GM21423 (cell line): ENCODE results near the gene CACUL1.
"Not testable (repeated sequence)": the region's sequence is repeated elsewhere in the genome, so short reads cannot be mapped to it uniquely, and the experiment has no call there.

Experiments used
- ATAC-seq: cut with Tn5 transposase; IDR thresholded peaks from one replicate; pipeline ENCODE4 v1.9.1; 2021; ENCODE audit warnings: mild to moderate bottlenecking, moderate library complexity; ENCODE audit not compliant: unreplicated experiment

Gene CACUL1

DNA sequence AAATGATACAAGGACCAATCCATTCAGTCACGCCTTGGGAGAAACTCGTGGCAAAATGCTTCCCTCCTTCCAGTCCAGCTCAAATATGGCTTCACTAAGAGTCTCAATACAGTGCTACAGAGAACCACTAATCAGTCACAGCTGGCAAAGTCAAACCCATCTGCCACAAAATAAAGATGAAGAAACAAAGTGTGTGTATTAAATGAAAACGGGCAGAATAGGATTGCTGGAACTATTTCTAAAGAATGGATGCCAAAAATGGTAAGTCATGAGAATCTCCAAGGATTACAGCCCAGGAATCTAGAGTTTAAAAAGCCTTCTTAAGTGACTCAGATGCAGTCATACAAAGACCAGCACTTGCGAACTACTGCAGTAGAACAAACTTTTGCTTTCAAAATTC, 61.9 kb downstream of the CACUL1 start:
- ATAC-seq: no peak

DNA sequence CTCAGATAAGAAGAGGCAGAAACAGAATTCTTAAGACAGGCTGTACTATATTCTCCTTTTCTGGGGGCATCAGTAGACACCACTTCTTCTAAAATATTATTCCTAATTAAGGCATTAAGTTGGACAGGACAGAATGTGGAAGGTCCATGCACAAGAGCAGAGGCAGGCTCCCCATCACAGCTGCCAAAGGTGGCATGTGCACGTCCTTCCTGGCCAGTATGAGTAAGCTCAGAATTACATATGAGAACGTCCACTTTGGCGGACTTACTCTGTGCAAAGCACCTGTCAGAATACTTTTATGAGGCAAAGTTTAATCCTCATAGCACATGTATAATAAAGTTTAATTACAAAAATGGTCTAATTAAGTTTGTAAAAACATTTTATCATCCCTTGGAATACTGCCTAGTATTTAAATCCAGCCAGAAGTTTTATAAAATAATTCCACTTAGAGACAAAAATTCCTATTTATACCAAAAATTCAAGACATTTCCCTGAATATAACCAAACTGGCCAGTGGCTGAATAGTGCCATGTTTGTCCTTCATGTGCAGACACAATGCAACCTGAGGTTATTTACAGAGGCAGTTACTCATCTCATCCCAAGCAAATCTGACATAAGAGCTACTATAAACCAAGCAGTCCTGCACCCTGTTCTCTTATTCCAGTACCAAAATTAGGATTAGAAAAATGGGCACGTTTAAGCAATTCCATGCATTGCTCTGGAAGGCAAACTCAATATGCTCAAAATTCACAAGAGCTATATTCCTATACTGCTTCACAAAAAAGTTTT, 65.5 kb downstream of the CACUL1 start:
- ATAC-seq: no peak

DNA sequence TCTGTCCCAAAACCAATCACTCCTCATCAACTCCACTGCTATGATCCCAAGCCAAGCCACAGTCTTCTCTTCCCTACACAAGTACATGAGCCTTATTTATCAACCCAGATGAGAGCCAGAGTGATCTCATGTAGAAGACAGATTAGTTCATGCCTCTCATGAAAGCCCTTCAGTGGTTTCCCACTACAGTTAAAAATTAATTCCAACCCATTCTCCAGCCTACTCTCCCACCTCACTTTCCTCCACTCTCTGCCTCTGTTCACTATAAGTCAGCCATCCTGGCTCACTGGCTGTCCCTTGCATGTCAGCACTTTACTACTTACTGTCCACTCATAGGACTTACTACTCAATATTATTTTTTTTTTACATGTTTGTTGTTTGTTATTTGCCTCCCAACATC, 67.3 kb downstream of the CACUL1 start:
- peak; percentile 73 for ATAC-seq

DNA sequence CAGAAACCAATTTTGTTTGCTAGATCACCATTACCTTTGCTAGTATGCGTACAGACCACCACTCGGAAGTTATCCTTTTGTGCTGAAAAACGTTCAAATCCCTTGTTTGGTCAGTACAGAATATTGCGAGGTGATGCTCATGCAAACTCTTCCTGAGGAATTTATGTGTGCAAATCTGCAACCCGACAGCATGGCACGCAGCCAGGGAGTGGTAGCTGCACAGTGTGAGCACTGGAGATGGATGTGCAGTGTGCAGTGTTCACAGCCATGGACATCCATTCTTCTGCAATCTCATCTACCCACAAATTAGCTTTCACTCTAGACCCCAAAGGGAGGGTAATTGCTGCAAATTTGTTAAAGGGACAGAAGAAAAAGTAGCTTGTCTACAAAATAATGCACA, 72.2 kb downstream of the CACUL1 start:
- no peak for ATAC-seq

DNA sequence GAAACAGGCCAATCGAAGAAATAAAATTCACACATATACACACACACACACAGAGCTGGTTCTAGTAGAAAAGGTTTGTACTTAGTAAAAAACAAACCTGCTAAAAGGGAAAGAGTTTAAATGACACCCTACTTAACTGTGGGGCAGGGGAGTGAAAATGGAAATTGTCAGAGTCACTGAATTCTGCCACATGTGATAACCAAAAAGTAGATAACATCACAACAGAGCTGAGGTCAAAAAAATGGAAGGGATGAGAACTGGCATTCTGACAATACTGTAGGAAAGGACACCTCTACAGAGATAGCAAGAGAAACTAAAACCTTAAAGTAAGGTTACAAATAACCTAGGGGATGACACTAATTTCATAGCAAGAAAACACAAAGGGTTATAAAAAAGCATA, 74.6 kb downstream of the CACUL1 start:
- ATAC-seq: no peak

DNA sequence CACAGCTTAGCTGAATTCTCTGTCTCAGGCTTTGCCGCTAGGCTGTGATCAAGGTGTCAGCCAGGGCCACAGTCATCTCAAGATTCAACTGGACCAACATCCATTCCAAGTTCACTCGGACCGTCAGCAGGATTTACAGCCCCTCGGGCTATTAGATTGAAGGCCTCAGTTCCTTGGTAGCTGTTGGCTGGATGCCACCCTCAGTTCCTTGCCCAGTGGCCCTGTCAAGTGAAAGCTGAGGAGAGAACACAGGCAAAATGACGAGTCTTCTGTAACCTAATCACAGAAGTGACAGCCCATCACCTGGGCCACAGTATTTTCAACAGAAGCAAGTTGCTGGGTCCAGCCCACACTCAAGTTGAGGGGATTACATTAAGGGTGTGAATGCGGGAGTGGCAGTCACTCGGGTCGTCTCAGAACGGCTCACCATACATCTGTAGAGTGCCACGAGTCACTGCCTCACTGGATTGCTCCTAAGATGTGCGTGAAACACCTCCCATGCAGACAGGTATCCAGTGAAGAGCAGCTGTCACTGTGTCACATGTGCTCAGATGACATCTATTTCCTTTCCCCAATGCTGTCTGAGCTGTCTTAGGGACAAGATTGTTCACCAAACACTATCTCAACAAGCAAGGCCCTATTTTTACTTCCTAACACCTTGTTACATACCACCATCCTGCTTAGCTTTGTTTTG, 80.4 kb downstream of the CACUL1 start:
- ATAC-seq: no peak

DNA sequence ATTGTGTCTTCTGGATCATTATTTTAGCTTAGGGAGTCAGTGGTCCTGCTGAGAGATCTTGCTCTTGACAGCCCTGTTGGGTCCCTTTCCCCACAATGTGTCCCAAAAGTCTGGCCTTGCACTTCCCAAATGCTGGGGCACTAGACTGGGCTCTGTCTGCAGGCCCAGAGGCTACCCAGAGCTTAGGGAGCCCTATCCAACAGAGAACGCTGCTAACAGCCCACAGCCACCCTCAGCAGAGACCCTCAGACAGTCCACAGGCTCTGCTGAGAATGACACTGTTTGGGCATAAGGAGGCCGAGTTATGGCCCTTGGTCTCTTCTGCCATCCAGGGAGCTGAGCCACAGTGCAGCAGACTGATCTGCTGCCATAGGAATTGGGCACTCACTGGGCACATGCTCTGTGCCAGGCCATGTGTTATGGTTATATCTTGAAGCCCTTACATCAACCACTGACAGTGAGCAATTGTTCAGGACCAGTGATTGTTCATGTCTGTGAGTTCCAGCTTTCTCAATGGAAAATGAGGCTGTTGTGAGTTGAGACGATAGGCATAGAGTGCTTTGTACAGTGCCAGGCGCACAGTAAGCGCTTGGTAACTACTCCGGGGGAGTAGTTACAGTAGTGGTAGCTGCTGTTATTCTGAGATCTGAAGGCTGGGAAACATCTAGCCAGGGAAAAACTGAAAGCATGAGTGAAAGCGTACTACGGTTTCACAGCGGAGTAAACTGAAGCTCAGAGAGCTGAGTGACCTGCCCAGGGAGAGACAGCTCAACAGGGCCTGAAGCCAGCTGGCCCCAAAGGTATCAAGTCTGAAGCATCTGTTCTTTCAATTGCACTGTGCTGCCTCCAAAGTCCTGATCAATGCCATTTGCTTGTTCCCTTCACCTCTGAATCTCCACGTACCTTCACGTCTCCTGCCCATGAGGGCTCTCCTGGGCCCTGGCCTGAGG, 81.7 kb downstream of the CACUL1 start:
- no peak for ATAC-seq

DNA sequence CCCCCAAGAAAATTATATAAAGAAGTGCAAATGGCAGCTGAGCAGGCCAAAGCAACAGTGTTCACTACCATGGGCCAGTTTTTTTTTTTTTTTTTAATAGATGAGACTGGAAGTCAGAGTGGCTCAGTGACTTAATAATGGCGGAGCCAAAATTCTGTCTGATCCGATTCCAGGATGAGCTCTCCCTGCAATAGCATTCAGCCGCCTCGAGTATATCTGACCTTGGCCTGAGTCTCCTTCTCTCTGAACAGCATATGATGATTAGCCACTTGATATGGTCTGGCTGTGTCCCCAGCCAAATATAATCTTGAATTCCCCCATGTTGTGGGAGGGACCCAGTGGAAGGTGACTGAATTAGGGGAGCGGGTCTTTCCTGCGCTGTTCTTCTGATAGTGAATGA, 82.6 kb downstream of the CACUL1 start:
- no peak for ATAC-seq

DNA sequence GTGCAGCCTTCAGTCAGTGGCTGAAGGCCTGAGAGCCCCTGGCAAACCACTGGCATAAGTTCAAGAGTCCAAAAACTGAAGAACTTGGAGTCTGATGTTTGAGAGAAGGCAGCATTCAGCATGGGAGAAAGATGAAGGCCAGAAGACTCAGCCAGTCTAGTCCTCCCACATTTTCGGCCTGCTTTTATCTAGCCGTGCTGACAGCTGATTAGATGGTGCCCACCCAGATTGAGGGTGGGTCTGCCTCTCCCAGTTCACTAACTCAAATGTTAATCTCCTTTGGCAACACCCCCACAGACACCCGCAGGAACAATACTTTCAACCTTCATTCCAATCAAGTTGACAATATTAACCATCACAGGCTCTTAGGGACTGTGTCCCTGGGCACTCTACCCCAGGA, 83.5 kb downstream of the CACUL1 start:
- ATAC-seq: not testable (repeated sequence)

DNA sequence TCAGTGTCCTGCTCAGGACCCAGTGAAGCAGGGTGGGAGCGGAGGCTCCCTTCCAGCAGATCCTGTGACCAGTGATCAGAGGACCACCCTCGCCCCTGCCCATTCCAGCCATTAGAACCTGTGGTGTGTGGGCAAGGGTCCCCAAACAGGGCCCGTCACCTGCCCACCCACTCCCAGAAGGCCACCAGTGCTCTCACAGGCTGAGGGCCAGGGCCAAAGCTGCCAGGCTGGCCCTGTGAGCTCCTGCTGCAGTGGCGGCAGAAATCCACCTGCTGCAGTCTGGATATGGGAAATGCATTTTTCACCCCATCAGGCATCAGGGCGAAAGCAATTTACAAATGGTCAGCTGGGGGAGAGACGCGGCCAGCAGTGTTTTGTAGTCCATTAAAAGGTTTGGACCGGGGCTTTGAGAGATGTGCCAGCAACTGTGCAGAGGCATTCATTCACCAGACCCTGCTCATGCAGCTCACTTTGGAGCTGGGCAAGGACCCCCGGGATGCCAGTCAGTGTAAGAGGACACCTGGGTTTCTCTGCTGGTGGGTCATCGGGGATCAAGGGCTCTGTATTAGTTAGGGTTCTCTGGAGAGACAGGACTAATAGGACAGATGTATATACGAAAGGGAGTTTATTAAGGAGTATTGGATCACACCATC, 84.2 kb downstream of the CACUL1 start:
- ATAC-seq: no peak

DNA sequence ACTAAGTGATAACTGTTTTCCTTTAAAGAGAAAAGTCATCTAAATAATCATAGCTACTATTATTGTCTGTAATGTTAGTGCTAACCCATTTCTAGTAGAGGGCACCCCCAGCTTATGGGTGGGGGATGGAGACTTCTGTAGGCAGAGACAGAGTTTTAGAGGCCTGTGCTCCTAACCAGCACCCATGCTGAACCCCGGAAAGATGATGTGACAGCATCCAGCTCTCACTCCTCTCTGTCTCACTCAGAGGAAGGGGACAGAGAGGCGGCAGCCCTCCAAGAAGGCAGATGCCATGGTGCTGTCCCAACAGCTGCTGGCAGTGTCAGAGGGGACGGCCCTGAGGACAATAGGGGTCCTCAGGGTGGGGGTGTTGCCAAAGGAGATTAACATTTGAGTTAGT, 84.9 kb downstream of the CACUL1 start:
- no peak for ATAC-seq

DNA sequence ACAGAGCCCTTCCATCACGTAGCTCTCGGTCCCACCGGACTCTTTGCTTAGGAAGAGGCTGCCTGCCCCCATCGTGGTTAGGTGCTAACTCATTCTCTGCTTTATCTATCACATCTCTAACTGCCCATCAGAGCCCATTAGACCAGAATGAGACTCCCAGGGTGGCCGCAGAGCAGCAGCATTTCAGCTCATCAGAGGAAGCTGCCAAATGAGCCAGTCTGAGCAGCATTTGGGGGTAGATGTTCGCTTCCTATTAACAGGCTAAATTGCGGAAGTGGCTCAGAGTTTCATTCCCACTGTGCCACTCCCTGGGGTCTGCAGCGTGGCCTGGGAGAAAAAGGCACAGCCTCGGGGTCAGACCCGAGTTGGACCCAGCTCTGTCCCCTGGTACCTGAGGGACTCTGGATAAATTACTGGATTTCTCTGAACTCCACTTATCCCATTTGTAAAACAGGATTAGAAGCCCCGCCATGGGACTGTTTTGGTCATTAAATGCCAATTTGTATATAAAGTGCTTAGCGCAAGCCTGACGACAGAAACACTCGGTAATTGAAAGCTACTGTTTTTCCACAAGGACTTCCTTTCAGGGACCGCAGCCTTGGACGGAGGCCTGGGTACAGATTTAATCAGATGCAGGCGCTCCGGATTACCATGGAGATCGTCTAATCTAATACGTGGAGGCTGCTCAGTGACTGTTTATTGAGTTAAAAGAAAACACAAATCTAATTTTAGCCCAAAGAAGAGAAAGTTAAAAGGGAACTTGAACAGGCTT, 85.6 kb downstream of the CACUL1 start:
- ATAC-seq: no peak

DNA sequence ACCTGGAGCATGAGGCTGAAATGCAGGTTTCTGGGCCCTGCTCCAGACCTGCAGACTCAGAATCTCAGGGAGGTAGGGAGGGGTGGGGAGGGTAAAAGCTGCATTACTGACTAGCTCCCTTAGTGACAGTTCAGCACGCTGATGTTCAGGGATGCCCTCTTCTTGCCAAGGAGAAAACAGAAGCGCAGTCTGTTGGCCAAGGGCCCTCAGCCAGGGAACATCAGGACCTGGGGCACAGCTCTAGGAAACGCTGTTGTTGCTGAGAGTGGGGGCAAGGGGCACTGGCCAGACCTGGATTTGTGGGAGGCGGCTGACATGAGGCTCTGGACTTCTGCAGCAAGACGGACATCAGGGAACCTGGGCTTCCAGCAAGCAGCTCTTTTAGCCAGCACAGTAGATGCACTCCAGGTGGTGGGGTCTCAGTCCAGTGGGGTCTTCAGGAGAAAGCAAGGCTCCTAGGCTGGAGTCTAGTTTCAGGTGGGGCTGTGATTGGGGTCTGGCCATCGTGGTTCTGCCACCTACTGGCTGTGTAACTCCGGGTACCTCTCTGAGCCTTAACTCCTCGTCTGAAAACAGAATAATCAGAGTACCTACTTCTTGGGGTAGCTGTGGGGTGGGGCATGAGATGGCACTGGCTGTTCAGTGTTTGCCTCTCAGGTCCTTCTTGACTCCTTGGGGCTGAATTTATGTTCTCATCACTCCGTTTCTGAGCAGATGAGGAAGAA, 86.4 kb downstream of the CACUL1 start:
- ATAC-seq: no peak

DNA sequence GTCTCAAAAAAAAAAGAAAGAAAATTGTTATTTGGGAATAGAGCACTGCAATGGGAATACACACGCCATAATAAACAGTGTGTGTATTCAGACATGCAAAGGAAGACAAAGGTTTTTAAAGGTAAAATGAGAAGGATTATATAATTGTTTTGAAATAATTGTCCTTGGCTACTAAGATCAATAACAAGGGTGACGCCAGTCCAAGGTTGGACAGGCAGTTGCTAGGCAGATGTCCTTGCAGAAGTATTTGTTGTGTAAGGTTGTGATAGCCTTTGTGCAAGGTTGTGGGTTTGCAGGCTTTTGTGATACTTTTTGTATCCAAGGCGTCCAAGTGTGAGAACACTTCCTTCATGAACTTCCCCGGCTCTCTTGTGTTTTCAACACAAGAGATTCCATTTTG, 87.0 kb downstream of the CACUL1 start:
- ATAC-seq: no peak

DNA sequence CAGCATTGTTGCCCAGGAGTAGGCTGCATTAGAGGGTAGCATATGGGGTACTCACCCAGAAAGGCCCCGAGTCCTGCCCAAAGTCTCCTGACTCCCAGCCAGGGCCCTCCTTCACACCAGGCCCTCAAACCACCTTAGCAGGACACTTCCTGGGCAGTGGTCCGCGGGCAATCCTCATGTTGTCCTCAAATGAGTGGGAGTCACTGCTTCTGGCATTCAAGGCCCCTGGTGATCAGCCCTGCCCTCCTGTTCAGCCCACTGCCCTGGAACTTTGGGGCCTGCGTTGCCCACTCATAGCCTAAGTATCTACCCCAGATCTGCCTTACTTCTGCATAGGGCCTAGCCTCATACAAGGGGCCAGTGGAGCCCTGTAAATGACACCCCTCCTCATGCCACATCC, 88.4 kb downstream of the CACUL1 start:
- no peak for ATAC-seq

DNA sequence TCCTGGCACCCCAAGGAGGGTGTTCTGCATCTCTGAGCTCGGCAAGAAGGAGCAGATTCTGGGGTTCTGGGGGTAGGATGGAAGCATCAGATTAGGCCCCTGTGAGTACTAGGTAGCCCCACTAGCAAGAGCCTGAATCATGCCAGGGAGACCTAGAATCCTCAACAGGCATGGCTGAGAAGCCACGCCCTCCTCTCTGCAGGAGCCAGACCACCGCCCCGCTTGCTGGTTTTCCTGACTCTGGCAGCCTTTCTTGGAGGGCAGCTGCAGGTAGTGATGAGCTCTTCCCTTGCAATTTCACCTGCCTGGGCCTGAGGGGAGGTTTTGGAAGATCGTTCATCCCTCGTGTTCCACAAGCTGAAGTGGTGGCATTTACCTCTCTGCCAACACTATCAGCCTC, 90.4 kb downstream of the CACUL1 start:
- no peak for ATAC-seq

DNA sequence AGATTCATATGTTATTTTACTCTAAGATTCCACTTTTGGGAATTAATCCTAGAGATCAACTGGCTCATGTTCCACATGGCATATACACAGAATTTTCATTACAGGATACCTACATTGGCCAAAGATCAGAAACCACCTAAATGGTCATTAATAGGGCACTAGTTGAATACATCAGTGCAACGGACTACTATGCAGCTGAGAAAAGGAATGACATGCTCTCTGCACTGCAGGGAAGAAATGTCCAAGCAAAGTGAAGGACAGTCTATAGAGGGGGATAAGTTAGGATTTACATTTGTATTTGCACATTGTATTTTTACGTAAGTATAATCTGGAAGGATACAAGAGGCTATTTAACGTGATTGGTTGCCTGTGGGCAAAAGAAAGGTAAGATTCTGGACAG, 91.6 kb downstream of the CACUL1 start:
- ATAC-seq: no peak

DNA sequence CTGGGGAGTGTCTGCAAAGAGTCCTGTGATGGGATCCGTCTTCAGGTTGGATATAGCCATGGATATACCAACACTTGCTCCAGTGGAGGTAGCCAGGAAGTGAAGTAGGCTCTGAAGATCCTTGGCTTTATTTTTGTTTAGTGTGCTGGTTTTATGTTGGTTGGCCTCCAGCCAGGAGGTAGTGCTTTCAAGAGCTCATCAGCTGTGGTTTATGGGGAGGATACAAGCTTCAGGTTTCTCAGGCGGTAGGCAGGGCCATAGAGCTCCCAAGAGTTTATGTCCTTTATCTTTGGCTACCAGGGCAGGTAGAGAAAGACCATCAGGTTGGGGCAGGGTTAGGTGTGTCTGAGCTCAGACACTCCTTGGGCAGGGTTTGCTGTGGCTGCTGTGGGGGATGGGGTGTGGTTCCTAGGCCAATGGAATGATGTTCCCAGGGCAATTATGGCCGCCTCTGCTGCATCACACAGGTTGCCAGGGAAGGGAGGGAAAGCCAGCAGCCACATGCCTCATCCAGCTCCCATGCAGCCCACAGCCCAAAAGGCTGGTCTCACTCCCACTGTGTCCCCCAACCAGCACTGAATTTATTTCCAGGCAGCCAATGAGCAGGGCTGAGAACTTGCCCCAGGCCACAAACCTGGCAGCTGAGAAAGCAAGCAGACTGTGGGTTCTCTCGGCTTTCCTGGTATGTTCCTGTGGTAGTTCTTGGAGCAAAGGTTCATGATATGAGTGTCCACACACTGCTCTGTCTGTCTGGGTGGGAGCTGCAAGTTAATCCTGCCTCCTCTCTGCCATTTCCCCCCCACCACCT, 92.3 kb downstream of the CACUL1 start:
- ATAC-seq: no peak

DNA sequence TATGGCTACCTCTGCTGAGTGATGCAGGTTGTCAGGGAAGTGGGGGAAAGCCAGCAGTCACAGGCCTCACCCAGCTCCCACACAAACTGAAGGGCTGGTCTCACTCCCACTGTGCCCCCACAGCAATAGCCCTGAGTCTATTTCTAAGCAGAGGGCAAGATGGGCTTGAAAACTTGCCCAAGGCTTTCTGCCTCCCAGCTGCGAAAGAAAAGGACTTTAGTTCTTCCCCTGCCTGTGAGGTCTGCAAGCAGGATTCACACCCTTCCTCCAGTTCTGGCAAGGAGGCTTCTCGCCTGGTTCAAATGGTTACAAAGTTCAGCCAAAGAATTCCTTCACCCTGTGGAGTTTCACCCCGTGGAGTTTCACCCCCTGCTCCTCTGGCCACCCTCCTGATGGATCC, 96.0 kb downstream of the CACUL1 start:
- no peak for ATAC-seq
